GM18907 (cell line): ENCODE data around the gene LTBP1.
"Not testable (repeated sequence)": the region's sequence is repeated elsewhere in the genome, so short reads cannot be mapped to it uniquely, and the experiment has no call there.

ENCODE experiments used
- ATAC-seq: cut with Tn5 transposase; IDR thresholded peaks from one replicate; pipeline ENCODE4 v1.9.1; 2021; ENCODE audit warnings: mild to moderate bottlenecking, moderate library complexity; ENCODE audit not compliant: unreplicated experiment

Gene LTBP1

GRCh38 chr2:33441235-33441810 lies 494.6 kb downstream of the LTBP1 start:
- ATAC-seq = peak; percentile 87

- ATAC-seq = not testable (repeated sequence)
Measured at GRCh38 chr2:33442052-33442451, 495.3 kb downstream of the LTBP1 start.

- ATAC-seq = no peak
Measured at GRCh38 chr2:33442528-33443079, 495.9 kb downstream of the LTBP1 start.

GRCh38 chr2:33443274-33443829 lies 496.6 kb downstream of the LTBP1 start:
- ATAC-seq = no peak

GRCh38 chr2:33444967-33445366 lies 498.2 kb downstream of the LTBP1 start:
- no peak for ATAC-seq

- ATAC-seq = no peak
Measured at GRCh38 chr2:33448220-33448899, 501.6 kb downstream of the LTBP1 start.
